MM.1S (cell line): ENCODE results near the gene ROBO2.

Experiments used
- DNase-seq: peaks from one replicate; pipeline ENCODE4 v3.0.0-alpha.2; 2015
- H2AFZ ChIP-seq: fragments of 300-600 bp; sonication (generic); 2 replicates; pipeline ENCODE4 v1.6.0; 2016; ENCODE audit warnings: antibody characterized with exemption, low read length
- H3F3A ChIP-seq: fragments of 300-600 bp; sonication (generic); 2 replicates; pipeline ENCODE4 v1.6.1; 2016; ENCODE audit warnings: mild to moderate bottlenecking, antibody characterized with exemption, low read length, moderate library complexity, mixed read lengths; ENCODE audit not compliant: insufficient read depth
- H3K27ac ChIP-seq: fragments of 300-600 bp; sonication (generic); 2 replicates; pipeline ENCODE4 v1.5.1; 2016; ENCODE audit warnings: mild to moderate bottlenecking, low read length
- H3K27me3 ChIP-seq: fragments of 300-600 bp; sonication (generic); replicated peaks from 2 replicates; pipeline ENCODE4 v1.6.0; 2016; ENCODE audit warnings: low read length; ENCODE audit not compliant: insufficient read depth
- H3K36me3 ChIP-seq: fragments of 300-600 bp; sonication (generic); replicated peaks from 2 replicates; pipeline ENCODE4 v1.6.1; 2016; ENCODE audit warnings: mild to moderate bottlenecking, low read length, mixed read lengths; ENCODE audit not compliant: insufficient read depth
- H3K4me1 ChIP-seq: fragments of 300-600 bp; sonication (generic); 2 replicates; pipeline ENCODE4 v1.6.1; 2016; ENCODE audit warnings: low read length, mixed read lengths
- H3K4me2 ChIP-seq: fragments of 300-600 bp; sonication (generic); 2 replicates; pipeline ENCODE4 v1.6.0; 2016; ENCODE audit warnings: low read depth, low read length
- H3K4me3 ChIP-seq: fragments of 300-600 bp; sonication (generic); 2 replicates; pipeline ENCODE4 v1.5.1; 2016; ENCODE audit warnings: low read length, mixed read lengths
- H3K79me2 ChIP-seq: fragments of 300-600 bp; sonication (generic); 2 replicates; pipeline ENCODE4 v1.6.1; 2016; ENCODE audit warnings: mixed run types, low read length, mixed read lengths
- H3K9ac ChIP-seq: fragments of 300-600 bp; sonication (generic); 2 replicates; pipeline ENCODE4 v1.6.1; 2016; ENCODE audit warnings: low read length, mixed read lengths
- H3K9me2 ChIP-seq: fragments of 300-600 bp; sonication (generic); replicated peaks from 2 replicates; pipeline ENCODE4 v1.6.1; 2016; ENCODE audit warnings: mild to moderate bottlenecking, low read length, mixed read lengths; ENCODE audit not compliant: insufficient read depth
- H3K9me3 ChIP-seq: fragments of 300-600 bp; sonication (generic); replicated peaks from 2 replicates; pipeline ENCODE4 v1.6.1; 2016; ENCODE audit warnings: mild to moderate bottlenecking, low read length, mixed read lengths; ENCODE audit not compliant: insufficient read depth
- H4K20me1 ChIP-seq: fragments of 300-600 bp; sonication (generic); 2 replicates; pipeline ENCODE4 v1.6.1; 2016; ENCODE audit warnings: mild to moderate bottlenecking, low read length, moderate library complexity, mixed read lengths; ENCODE audit not compliant: insufficient read depth
- EZH2 ChIP-seq: fragments of 300-600 bp; sonication (generic); optimal IDR thresholded peaks from 2 replicates; pipeline ENCODE3; 2017; ENCODE audit warnings: low read depth, mild to moderate bottlenecking, antibody characterized with exemption, low read length, mixed read lengths
- EZH2phosphoT487 ChIP-seq: fragments of 300-600 bp; sonication (generic); IDR thresholded peaks from 2 replicates; pipeline ENCODE4 v1.6.1; 2018; ENCODE audit warnings: antibody characterized with exemption, low read length
- TF ChIP-seq, protein P1 (sequence below): fragments of 300-600 bp; sonication (generic); IDR thresholded peaks from 2 replicates; pipeline ENCODE4 v1.5.1; 2016; ENCODE audit warnings: antibody characterized with exemption, low read length, mixed read lengths

Gene ROBO2

DNA sequence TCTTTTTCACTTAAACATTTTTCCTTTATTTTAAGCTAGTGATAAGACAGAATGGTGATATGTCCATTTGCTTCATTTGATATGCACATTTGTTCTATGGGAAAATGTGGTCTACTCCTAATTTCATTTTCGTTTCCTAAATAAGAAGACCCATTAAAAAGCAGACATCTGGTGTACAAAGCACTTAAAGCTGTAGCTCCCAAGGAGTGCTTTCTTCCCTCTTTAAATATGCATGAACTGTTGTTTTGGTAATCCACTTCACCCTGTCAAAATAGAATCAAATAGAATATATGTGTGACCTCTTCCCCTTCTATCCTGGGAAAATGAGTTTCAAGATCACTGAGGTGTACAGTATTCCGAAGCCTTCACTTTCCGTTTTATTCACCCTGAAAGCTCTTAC lies 182.8 kb downstream of the ROBO2 start:
- Histone ChIP-seq H3K36me3 (no peaks in the 10 kb centered on the region), H3K79me2 (no peaks in the 10 kb centered on the region), H3K9me3 (no peaks in the 10 kb centered on the region), H3F3A (no peaks in the 10 kb centered on the region), H3K4me1 (no peaks in the 10 kb centered on the region), H3K9me2 (no peaks in the 10 kb centered on the region), H3K9ac (no peak overlapping the region), H3K4me2 (no peak overlapping the region), H2AFZ (no peak overlapping the region), H3K4me3 (no peak overlapping the region), H3K27me3 (no peaks in the 10 kb centered on the region), H3K27ac (no peak overlapping the region), H4K20me1 (no peaks in the 10 kb centered on the region)
- no peak for DNase-seq
- no peak for TF ChIP-seq EZH2phosphoT487
- TF ChIP-seq, protein P1, sequence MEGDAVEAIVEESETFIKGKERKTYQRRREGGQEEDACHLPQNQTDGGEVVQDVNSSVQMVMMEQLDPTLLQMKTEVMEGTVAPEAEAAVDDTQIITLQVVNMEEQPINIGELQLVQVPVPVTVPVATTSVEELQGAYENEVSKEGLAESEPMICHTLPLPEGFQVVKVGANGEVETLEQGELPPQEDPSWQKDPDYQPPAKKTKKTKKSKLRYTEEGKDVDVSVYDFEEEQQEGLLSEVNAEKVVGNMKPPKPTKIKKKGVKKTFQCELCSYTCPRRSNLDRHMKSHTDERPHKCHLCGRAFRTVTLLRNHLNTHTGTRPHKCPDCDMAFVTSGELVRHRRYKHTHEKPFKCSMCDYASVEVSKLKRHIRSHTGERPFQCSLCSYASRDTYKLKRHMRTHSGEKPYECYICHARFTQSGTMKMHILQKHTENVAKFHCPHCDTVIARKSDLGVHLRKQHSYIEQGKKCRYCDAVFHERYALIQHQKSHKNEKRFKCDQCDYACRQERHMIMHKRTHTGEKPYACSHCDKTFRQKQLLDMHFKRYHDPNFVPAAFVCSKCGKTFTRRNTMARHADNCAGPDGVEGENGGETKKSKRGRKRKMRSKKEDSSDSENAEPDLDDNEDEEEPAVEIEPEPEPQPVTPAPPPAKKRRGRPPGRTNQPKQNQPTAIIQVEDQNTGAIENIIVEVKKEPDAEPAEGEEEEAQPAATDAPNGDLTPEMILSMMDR, result no peak
- TF ChIP-seq EZH2, result no peak

DNA sequence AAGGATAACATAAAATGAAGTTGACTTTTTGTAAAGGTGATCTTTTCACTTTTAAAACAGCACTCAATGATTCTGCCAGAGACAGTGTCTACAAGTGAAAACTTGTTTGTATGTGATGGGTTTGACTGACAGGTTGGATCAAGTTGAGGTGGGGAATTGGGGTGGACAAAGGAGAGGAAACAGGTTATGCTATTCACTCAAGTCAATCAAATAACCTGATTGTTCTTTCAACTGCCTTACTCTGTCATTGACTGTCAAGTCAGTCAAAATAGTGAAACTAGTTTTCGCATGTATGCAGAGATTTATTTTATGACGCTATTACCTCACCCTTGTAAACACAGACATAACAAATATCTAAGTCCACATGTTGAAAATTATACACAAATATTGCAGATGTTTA lies 187.7 kb downstream of the ROBO2 start:
- Histone ChIP-seq H3K9ac (no peak overlapping the region), H3K27ac (no peak overlapping the region), H2AFZ (no peak overlapping the region), H3F3A (no peaks in the 10 kb centered on the region), H3K9me3 (no peaks in the 10 kb centered on the region), H3K4me1 (no peaks in the 10 kb centered on the region), H3K4me3 (no peak overlapping the region), H3K27me3 (no peaks in the 10 kb centered on the region), H3K9me2 (no peaks in the 10 kb centered on the region), H3K36me3 (no peaks in the 10 kb centered on the region), H4K20me1 (no peaks in the 10 kb centered on the region), H3K4me2 (no peak overlapping the region), H3K79me2 (no peaks in the 10 kb centered on the region)
- no peak for DNase-seq
- TF ChIP-seq, protein P1, result no peak
- no peak for TF ChIP-seq EZH2phosphoT487
- no peak for TF ChIP-seq EZH2

DNA sequence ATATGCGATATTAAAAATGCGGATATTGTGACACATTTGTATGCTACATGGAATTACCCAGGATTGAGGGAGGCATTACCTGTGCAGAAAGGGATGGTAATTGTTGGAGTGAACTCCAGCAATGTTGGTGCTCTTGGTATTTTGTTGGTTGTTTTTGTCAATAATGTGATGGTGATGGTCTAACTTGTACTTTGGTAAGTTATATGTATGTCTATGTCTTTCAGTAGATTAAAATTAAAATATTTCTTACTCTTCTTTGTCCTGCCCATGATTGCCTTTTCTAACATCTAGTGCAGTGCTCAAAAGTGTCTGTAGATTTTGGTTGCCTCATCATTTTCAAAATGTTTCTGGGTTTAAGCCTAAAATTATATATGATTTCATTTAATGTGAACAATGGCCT lies 192.7 kb downstream of the ROBO2 start:
- no peaks in the 10 kb centered on the region for H4K20me1 ChIP-seq
- H3K27me3 ChIP-seq, result no peaks in the 10 kb centered on the region
- no peaks in the 10 kb centered on the region for H3K4me1 ChIP-seq
- no peak overlapping the region for H3K27ac ChIP-seq
- H3K4me2 ChIP-seq, result no peak overlapping the region
- no peaks in the 10 kb centered on the region for H3K9me2 ChIP-seq
- no peak overlapping the region for H3K4me3 ChIP-seq
- no peak for TF ChIP-seq EZH2
- TF ChIP-seq, protein P1, result no peak
- TF ChIP-seq EZH2phosphoT487, result no peak
- H3K9ac ChIP-seq, result no peak overlapping the region
- DNase-seq, result no peak
- H3K79me2 ChIP-seq, result no peaks in the 10 kb centered on the region
- H3K36me3 ChIP-seq, result no peaks in the 10 kb centered on the region
- H3F3A ChIP-seq, result no peaks in the 10 kb centered on the region
- H2AFZ ChIP-seq, result no peak overlapping the region
- no peaks in the 10 kb centered on the region for H3K9me3 ChIP-seq
